Lower leg skin (tissue), 3 donors: ENCODE data around the gene RBX1.

Experiments used
- CTCF ChIP-seq, 3 donors: fragments of 450-650 bp; IDR thresholded peaks; one replicate each; pipeline ENCODE4 v1.5.1; 2016; ENCODE audit warnings: antibody characterized with exemption in 3 of 3, mild to moderate bottlenecking in 3 of 3, moderate library complexity in 2 of 3
- POLR2A ChIP-seq, 2 donors: fragments of 450-650 bp; IDR thresholded peaks; one replicate each; pipeline ENCODE4 v1.6.1; 2016 to 2017; ENCODE audit warnings: antibody characterized with exemption in 2 of 2, mild to moderate bottlenecking in 1 of 2, moderate library complexity in 1 of 2

GRCh38 chr22:41000040-41000565, 48.9 kb downstream of the RBX1 start:
- TF ChIP-seq CTCF (IDR thresholded peaks at IDR 0.05) (no peak), POLR2A (IDR thresholded peaks at IDR 0.05) (no peak)
